ENCODE results near the gene ABLIM2. TPM values are rescaled to one million over a fixed set of nuclear protein-coding genes. Genes with fewer than 3 reads are reported as not detected.
"Not testable (repeated sequence)": the region's sequence is repeated elsewhere in the genome, so short reads cannot be mapped to it uniquely, and the experiment has no call there.

Gene ABLIM2
- polyA plus RNA-seq, 1 donor = 16.0 TPM

DNA sequence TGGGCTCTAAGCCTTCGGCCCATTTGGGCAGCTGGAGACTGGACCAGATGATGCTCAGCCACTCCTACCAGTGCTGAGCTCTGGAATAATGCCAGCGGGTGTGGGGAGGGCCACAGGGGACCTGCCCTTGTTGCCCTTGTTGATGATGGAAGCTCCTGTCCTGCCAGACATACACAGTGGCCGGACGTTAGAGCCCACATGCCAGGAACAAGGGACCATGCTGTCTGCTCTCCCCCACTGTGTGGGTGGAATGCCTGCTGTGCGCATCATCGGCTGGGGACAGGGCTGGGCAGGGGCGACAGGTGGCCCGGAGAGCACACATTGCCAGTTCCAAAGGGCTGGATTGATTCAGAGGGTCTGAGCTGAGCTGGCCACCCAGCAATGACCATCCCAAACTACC, 2.0 kb downstream of the ABLIM2 start:
- DNase-seq = no peak

DNA sequence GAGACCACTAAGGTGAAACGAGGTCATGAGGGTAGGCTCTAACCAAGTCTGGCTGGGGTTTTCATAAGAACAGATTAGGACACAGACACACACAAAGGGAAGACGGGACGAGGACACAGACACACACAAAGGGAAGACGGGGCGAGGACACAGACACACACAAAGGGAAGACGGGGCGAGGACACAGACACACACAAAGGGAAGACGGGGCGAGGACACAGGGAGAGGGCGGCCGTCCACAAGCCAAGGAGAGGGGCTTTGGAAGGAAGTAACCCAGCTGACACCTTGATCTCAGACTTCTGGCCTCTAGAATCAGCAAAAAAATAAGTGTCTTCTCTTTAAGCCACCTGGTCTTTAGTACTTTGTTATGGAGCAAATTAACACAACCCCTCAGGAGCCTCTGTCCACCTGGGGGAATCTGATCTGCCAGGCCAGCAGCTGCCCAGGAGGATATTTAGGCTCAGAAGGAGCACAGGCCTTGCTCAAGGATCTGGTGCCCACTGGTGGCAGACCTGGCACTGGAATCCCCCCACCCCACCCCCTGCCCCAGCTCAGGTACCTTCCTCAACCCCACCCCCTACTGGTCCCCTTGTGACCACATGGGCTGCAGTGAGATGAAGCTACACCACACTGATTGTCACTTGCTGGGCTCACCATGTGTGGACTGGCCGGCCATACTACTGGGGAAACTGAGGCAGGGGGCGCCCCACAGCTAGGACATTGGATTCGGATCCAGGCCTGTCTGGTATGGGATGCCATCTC, 2.8 kb downstream of the ABLIM2 start:
- DNase-seq = no peak

DNA sequence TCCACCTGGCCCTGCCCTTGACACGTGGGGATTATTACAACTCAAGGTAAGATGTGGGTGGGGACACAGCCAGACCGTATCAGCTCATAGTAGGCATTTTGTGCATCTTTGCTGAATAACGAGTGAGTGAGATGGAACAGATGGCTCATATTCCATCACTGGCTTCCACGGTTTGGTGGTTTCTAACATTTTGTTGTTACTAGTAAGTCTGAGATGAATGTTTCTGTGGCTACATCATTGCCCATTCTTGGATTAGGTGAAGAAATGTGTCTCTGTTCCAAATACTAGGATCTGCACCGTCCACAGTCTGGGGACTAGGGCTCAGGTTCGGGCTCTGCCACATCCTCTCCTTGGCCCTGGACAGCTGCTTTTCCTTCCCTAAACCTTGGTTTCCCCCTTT, 3.6 kb downstream of the ABLIM2 start:
- DNase-seq = no peak

DNA sequence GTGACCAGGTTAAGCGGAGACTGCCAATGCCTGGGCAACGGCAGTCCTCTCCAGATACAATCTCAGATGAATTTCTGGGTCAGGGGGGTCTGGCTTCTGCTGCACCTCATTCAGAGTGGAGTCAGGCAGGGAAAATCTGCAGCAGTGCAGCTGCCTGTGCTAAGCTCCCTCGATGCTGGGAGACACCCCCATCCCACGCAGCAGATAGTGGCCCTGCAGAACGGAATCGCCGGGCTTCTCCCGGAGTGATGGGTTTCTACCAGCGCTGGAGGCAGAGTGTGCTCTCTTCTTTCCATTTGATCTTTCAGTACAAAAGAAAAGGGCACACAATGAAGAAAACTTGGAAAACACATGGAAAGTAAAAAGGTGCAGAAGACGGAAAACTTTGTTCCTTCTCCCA, 5.2 kb downstream of the ABLIM2 start:
- DNase-seq = no peak

DNA sequence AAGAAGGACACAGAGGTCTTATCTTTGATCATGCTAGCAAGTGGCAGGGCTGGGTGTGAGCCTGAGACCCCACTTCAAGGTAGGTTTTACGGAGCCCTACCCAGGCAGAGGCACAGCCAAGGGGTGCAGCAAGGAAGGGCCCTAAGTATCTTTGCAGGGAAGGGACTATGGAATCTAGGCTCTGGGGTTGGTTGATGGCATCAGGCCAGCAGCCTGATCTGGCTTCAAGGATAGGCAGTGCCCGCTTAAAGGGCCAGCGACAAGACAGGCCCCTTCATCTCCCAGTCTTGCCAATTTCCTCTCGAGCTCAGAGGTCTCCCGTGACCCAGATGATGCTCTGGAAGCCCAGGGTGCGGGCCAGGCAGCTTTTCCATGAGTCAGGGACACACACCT, 5.8 kb downstream of the ABLIM2 start:
- DNase-seq = no peak

DNA sequence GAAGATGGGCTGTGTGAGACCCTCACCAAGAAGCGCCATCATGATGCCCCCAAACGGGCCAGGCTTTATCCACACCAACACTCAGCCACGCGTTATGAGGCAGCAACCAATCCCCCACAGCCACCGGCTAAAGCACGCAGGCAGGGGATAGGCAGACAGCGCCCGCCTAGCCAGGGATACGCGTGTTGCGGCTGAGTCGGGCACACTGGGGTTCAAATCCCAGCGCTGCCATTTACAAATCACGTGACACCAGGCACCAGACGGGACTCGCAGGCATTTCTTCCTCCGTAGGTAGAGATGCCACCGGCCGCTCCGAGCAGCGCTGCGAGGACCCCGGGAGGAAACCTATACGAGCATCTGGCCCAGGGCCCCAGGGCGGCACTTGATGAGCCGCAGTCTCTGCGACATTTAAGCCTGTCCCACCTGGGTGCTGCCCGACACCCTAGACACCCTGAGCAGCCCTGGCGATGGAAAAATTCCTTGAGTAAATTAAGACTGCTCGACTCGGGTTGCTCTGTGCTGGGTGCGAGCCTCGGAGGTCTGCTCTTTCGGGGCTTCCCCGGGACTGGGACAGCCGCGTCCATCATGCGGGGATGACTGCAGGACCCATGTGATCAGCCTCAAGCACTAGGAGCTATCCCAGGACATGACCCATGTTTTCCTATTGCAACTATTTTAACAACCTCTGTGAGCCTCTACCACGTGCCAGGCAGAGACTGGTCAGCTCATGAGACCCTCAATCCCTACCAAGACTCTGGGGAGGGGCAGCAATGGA, 6.3 kb downstream of the ABLIM2 start:
- DNase-seq = no peak

DNA sequence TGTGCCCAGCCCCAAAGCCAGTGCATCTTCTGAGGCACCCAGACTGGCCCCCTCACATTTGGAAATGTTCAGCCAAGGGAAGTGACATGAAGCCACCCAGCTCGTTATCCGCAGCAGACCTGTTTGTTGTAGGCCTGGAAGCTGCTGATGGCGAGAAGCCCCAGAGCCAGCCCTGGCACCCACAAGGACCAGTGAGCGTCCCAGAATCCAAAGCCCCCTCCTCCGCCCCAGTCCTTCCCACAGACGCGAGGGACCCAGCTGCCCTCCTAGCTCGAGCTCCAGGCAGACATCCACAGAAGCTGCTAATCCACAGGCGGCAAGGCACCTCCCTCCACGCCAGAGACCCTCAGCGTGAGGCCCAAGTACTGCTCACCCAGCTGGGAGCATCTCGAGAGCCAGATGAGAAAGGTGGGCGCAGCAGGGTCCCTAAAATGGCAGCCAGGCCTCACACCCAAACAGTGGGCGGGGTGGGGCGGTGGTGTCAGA, 7.4 kb downstream of the ABLIM2 start:
- no peak for DNase-seq

DNA sequence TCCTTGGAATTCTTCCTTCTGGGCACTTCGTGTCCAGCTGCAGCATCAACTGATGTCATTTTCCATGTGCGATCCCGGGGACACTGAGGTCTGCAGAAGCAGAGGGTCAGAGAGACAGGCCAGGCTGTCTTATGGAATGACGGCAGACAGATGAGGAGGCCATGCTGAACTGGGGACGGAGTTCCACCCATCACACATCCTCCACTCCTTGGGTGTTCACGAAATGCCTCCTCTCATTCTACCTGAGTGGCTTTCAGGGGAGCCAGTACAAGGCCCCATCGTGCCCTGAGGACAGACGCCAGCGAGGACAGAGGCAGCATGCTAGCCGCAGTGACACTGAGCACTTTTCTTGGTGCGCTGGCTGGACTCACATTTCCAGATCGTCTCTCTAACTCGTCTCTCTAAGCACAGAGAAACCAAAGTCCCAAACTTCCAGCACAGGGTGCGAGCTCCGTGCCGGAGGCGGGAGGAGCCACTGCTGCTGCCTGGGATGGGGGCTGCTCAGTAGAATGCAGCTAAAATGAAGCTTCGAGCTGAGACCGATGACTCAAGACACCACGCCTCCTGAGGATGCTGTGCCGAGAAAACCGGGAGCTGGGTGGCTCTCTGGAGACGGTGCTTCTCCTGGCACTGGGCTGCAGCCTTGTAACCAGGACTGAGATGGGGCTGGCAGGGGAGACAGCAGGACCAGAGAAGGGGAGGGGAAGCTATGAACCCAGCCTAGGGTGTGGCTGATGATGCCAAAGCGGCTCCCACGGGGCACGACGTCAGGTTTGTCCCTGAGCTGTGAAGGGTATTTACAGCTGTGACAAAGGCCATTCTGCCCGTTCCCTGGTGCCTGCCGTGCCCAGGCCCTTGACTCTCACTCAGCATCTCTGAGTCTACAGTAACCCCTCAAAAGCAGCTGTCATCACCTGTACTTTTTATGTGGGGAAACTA, 8.2 kb downstream of the ABLIM2 start:
- DNase-seq = no peak

DNA sequence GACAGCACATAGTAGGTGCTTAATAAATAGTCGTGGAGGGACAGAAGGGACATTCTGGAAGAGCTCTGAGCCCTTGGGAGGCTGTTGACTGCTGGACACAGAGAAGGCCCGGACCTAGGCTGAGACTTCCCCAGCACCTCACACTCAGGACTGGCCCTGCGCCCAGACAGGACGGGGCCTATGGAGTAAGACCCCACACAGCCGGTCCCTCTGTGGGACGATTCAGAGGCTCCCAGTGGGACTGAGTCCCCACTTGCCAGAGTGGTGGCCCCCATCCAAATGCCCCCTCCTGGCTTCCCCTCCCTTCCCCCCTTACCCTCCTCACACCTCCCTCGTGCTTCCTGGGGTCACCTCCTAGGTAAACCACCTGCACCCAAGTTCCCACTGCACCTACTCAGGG, 8.9 kb downstream of the ABLIM2 start:
- no peak for DNase-seq

DNA sequence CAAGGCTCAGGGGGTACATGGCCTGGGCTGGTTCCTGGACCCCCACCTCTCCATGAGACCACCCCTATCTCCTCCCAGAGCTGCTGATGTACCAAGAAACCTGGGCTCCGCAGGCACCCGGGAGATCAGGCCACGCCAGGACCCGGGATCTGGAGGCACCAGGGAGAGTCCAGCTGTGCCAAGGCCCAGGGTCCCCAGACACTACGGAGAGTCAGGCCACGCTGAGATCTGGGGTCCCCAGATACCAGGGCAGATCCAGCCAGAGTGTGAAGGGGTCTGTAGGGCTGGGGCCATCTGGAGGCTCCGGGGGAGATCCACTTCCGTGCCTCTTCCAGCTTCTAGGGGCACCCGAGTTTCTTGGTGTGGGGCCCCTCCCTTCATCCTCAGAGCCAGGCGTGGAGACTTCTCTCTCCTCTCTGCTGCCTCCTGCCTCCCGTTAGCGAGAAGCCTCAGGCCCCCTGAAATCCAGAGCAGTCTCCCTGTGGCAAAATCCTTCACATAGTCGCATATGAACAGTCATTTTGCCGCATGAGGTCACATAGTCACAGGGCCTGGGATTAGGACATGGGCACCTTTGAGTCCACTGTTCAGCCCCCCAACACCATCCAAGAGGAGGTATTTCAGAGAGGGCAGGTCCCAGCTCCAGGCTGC, 9.7 kb downstream of the ABLIM2 start:
- DNase-seq = no peak

DNA sequence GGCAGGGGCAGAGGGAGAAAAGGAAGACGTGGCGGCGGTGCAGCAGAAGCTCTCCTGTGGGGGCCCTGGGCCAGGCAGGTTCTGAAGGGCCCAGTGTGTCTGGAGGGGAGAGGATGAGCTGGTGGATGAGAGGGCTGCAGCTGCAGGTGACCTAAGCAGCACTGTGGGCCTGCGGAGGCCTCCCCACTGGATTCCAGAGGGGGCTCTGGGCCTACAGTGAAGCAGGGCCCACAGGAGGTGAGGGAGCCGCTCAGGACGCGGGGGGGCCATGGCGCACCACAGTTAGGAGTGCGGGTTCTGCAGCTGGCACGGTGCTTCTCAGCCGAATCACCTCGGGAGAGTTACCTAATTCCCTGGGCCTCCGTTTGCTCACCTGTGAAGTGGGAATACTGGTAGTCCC, 10.5 kb downstream of the ABLIM2 start:
- no peak for DNase-seq

DNA sequence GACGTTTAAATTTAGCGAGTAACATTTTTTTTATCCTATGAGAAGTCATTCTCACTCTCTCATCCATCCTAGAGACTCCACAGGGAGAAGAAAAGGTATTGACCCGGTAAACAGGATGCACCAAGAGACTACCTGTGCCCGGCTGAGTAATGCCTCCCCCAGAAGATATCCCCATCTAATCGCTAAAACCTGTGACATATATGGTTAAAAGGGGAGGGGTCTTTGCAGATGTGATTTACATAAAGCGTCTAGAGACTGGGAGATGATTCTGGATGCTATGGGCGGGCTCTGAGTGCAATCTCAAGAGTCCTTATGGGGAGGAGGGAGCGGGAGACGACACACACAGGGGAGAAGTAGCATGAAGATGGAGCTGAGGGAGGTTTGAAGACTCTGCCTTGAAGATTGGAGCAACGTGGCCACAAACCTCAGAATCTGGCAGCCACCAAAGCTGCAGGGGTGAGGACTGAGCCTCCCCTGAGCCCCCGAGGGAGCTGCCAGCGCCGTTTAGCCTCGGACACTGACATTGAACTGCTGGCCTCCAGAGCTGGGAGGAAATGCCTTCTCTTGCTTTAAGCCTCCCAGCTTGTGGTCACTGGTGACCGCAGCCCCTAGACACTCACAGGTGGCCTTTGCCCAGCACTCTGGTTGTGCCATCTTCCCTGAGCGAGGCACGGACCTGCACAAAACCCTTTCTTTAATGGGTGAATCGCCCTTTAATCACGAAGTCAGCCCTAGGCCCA, 11.2 kb downstream of the ABLIM2 start:
- DNase-seq = no peak

DNA sequence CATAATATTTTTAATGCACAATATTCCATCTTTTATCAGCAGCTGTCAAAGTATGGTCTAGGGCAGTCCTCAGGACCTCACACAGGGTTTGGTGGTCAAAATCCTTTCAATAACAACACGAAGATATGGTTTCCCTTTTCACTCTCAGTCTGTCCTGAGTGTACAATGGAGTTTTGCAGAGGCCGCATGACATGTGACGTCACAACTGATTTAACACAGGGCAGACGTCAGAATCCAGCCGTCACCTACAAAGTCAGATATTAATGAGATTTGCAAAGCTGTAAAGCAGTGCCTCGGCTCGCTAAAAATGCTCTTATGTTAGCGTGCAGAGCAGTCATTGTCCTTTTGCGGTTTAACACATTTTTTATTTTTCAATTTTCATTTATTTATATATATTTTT, 12.5 kb downstream of the ABLIM2 start:
- DNase-seq = no peak

DNA sequence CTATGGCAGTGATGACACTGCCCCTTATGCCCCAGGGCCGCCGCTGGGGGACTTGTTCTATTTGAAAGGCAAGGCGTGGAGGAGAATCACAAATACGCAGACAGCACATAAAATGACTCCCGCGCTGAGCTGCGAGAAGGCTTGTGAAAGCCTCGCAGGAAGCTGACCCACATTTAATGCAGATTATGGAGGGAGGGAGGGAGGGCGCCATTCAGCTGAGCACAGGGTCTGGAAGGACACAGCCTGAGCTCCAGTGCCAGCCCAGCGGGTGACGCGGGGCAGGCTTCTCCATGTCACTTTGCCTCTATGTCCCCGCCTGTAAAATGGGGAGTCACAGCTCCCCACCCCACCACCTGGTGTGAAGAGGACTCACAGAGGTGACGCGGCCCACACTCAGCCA, 14.3 kb downstream of the ABLIM2 start:
- DNase-seq = no peak

DNA sequence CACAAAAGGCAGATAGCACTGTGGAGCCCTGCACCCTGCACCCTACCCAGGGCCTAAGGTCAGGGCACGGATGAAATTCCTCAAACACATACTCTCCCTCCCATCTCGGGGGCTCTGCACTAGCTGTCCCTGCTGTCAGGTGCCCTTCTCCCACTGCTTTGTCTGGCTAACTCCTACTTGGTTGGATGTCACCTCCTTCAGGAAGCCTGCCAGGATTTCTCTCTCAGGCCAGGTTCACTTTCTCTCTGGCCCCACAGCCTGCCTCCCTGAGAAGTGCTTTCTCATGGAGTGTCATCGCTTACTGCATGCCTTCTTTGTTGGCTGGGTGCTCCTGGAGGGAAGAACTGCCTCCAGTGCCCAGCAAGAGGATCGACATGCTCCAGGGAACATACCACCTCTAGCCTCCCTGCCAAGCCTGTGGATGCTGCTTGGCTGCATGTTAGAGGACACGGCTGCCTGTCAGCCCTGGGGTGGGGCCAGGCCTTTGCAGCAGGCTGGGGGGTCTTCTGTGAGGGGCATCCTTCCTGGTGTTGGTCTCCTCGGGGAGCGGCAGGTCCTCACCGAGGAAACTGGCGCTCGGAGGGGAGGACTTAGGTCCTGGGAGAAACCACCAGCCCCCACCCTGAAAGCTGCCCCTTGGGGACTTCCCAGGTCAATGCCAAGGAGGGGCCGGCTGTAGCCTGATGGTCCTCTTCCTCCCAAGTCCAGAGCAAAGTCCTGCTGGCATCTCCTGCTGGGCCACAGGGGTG, 15.0 kb downstream of the ABLIM2 start:
- no peak for DNase-seq

DNA sequence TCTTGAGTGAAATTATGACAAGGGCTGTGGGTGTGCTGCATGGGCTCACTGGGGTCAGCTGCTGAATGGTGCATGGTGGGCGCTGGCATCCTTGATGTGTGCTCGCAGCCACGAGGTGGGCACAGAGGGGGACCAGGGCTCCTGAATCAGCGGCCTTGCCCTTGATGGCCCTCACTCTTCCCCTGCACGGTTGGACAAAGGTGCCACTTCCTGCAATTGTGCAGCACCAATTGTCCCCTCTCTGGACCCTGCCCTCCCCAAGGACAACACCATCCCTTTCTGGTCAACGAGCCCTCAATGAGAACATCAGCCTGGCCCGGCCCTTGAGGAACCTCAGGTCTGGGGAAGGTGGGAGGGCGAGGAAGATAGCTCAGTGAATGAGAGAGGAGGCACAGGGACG, 16.1 kb downstream of the ABLIM2 start:
- DNase-seq = no peak

DNA sequence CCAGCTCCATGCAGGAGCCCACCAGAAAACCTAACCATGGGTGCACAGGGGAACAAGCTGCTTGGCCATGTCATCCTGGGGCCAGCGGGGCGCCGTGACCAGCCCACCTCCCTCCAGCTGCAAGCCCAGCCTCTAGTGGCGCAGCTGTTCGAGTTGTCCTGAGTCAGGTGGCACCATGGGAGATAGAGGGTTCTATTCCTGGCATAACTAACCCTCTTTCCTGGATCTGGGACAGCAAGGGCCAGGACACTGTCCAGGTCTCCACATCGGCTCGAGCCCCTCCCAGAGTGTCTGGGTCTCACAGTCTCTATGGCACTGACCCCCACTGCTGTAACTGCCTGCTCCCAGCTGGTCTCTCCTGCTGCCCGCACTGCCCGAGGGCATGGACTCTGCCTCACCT, 16.7 kb downstream of the ABLIM2 start:
- no peak for DNase-seq

DNA sequence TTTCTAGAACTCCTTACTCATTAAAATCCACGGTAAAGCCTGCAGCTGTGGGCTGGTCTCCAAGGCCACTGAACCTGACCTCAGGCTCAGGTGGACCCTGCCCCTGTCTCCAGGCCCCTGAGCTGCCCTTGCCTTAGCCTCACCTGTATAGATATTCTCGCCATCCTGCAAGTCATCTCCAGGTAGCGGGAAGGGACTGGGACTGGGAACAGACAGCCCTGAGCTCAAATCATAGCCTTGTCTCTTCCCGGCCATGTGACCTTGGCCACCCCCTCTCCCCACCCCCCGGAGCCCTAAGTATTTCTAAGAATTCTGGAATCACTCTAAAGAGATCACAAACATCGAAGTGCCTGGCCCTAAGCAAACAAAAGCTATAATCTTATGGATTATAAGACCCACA, 17.7 kb downstream of the ABLIM2 start:
- no peak for DNase-seq

DNA sequence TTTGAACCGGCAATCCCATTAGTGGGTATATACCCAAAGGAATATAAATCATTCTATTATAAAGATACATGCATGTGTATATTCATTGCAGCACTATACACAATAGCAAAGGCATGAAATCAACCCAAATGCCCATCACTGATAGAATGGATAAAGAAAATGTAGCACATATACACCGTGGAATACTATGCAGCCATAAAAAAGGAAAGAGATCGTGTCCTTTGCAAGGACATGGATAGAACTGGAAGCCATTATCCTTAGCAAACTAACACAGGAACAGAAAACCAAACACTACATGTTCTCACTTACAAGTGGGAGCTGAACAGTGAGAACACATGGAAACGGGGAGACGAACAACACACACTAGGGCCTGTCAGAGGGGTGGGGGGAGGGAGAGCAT, 18.9 kb downstream of the ABLIM2 start:
- DNase-seq = not testable (repeated sequence)

DNA sequence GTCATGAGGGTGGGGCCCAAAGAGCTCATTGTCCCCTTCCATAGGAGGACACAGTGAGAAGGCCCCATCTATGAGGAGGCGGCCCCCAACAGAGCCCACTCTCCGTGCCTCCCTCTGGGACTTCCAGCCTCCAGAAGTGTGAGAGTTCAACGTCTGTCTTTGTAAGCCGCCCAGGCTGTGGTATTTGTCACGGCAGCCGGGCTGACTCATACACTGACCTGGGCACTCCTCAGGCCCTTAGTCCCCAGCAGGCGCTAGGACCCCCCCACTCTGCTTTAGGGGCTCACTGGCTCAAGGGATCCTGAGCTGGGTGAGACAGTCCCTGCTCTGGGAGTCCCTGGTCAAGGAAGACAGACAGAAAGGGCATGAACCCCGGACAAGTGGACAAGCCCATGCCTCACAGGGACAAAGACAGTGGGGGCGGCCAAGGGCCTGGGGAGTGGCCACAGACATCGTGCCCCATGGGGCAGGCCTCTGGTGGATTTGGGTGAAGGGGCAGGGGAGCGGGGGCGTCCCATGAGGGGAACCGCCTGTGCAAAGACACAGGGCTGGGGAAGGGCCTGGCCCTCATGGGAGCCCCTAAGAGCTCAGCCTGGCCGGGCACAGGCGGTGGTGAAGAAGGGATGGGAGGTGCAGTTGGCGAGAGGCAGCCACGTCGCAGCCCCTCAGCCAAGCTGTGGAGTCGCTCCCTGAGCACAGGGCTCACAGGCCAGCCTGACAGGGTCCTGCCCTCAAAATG, 21.5 kb downstream of the ABLIM2 start:
- DNase-seq = no peak

Measured in hindlimb muscle (tissue), 1 donor.